Esophagus squamous epithelium (tissue), 4 donors: ENCODE measurements around the gene PP2D1.

Source experiments
- POLR2A ChIP-seq, 4 donors: fragments of 450-650 bp; IDR thresholded peaks; one replicate each; pipeline ENCODE4 v1.6.1; 2017; ENCODE audit warnings: antibody characterized with exemption in 4 of 4, mild to moderate bottlenecking in 4 of 4, moderate library complexity in 3 of 4
- TF ChIP-seq, protein P1 (sequence below), 6 experiments: fragments of 450-650 bp in 4 of 6; fragments of 200-600 bp in 2 of 6; sonication (generic) in 2 of 6; IDR thresholded peaks; one replicate each; pipeline ENCODE4 v1.5.1; 2016 to 2019; ENCODE audit warnings: antibody characterized with exemption in 6 of 6, mild to moderate bottlenecking in 4 of 6, moderate library complexity in 4 of 6

DNA sequence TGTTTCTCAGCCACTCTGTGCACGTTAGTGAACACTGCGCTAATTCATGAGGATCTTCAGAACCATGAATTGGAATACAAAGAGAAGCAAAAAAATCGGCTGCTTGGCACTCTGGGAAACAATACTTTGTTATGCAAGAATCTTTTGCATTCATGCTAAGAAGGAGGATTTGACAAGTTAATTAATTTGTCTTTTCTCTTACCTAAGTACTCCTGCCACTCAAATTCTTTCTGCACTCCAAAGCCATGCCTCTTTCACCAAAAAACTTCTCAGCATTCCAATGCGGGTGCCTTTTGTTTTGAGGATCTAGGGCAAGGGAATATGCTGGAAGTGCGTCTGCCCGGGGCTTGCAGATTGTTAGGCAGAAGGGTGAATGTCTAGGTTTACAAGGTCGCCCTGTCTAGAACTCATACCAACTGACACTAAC, 16.9 kb upstream of the PP2D1 start:
- TF ChIP-seq, protein P1, sequence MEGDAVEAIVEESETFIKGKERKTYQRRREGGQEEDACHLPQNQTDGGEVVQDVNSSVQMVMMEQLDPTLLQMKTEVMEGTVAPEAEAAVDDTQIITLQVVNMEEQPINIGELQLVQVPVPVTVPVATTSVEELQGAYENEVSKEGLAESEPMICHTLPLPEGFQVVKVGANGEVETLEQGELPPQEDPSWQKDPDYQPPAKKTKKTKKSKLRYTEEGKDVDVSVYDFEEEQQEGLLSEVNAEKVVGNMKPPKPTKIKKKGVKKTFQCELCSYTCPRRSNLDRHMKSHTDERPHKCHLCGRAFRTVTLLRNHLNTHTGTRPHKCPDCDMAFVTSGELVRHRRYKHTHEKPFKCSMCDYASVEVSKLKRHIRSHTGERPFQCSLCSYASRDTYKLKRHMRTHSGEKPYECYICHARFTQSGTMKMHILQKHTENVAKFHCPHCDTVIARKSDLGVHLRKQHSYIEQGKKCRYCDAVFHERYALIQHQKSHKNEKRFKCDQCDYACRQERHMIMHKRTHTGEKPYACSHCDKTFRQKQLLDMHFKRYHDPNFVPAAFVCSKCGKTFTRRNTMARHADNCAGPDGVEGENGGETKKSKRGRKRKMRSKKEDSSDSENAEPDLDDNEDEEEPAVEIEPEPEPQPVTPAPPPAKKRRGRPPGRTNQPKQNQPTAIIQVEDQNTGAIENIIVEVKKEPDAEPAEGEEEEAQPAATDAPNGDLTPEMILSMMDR (IDR thresholded peaks at IDR 0.05), result no peak
- TF ChIP-seq POLR2A (IDR thresholded peaks at IDR 0.05), result no peak
